Activated naive CD8-positive, alpha-beta T cell treated with anti-CD3 and anti-CD28 coated beads for 36 hours (primary cell): ENCODE results near the gene BET1L. TPM values are rescaled to one million over a fixed set of nuclear protein-coding genes. Genes with fewer than 3 reads are reported as not detected.
"Not testable (repeated sequence)": the region's sequence is repeated elsewhere in the genome, so short reads cannot be mapped to it uniquely, and the experiment has no call there.

Experiments used
- DNase-seq: peaks from one replicate; pipeline ENCODE4 v3.0.0; 2021
- H3K27ac Mint-ChIP-seq: one replicate; pipeline ENCODE4 v1.8.0; 2022; ENCODE audit warnings: mild to moderate bottlenecking, moderate library complexity, mixed read lengths
- H3K27me3 Mint-ChIP-seq: one replicate; pipeline ENCODE4 v1.8.0; 2022; ENCODE audit warnings: mild to moderate bottlenecking, mixed read lengths
- H3K36me3 Mint-ChIP-seq: one replicate; pipeline ENCODE4 v1.8.0; 2021; ENCODE audit warnings: mild to moderate bottlenecking, mixed read lengths
- H3K4me1 Mint-ChIP-seq: one replicate; pipeline ENCODE4 v1.8.0; 2021; ENCODE audit warnings: mixed read lengths
- H3K4me3 Mint-ChIP-seq: one replicate; pipeline ENCODE4 v1.8.0; 2022; ENCODE audit warnings: mild to moderate bottlenecking, moderate library complexity, mixed read lengths
- H3K9me3 Mint-ChIP-seq: one replicate; pipeline ENCODE4 v1.8.0; 2022; ENCODE audit warnings: mixed read lengths
- total RNA-seq, 2 experiments: library from RNA; stranded (reverse); gene quantifications; one replicate each; pipeline ENCODE4 v1.2.3, GENCODE V29; 2021

The BET1L gene
- total RNA-seq, 2 experiments from 2014 or later = 44.0 to 45.5 TPM

DNA sequence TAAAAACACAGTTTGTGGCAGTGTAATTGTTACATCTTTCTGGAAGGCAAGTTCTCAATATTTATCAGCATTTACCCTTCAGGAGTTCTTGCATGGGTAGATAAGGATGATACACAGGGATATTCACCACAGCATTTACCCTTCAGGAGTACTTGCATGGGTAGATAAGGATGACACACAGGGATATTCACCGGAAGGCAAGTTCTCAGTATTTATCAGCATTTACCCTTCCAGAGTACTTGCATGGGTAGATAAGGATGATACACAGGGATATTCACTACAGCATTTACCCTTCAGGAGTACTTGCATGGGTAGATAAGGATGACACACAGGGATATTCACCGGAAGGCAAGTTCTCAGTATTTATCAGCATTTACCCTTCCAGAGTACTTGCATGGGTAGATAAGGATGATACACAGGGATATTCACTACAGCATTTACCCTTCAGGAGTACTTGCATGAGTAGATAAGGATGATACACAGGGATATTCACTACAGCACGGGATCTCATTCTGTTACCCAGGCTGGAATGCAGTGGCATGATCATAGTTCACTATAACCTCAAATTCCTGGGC lies 13.5 kb upstream of the BET1L start:
- DNase-seq, H3K27me3 Mint-ChIP-seq: not testable (repeated sequence)

DNA sequence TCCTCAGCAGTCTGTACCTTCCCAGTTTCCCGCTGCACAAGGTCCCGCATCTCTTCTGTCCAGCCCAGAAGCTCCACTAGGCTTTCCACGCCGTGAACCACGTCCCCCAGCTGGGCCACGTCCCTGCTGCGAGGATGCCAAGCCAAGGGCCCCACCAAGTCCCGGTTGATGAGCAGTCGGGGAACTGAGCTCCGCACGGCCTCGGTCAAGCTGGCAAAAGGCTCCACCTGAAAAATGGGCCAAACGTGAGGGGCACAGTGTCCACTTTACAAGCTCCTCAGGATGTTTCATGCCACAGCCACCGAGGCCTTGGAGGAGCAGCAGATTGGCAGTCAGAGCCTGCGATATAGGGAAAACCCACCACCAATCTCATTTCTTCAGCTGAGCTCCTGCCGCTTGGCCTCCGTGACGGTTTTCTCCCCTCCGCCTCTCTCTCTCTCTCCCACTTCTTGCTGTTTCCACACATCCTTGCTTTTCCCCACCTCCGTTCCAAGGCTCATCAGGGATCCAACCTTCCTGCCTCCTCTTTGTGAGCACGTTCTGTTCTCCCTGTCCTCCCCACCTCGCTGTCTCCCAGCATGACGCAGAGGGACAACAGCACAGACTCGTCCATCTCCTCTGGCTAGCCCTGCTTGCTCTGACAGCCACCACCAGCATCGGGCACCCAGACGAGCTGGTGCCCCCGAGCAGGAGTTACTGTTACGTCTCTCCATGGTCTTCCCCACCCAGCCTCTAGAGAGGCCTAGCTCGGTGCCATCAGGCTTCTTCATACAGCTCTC lies 11.8 kb upstream of the BET1L start:
- Mint-ChIP-seq H3K9me3 (no peaks in the 10 kb centered on the region), H3K36me3 (peaks cover 8% of the 10 kb centered on the region), H3K27ac (no peak overlapping the region), H3K4me1 (peaks cover 5% of the 10 kb centered on the region), H3K4me3 (no peak overlapping the region), H3K27me3 (no peaks in the 10 kb centered on the region)
- no peak for DNase-seq

More for the DNA sequence above, 13.5 kb upstream of the BET1L start:
- not testable (repeated sequence) for H3K4me3 Mint-ChIP-seq, H3K36me3 Mint-ChIP-seq, H3K27ac Mint-ChIP-seq, H3K9me3 Mint-ChIP-seq, H3K4me1 Mint-ChIP-seq

DNA sequence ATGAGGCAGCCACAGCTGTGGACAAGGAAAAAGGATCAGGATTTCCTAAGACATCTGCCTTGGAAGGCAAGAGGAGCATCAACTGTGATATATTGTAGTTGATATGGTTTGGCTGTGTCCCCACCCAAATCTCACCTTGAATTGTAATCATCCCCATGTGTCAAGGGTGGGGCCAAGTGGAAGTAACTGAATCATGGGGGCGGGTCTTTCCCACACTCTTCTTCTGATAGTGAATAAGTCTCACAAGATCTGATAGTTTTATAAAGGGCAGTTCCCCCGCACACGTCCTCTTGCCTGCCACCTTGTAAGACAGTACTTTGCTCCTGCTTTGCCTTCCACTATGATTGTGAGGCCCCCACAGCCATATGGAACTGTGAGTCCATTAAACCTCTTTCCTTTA lies 10.5 kb upstream of the BET1L start:
- Mint-ChIP-seq H3K4me3 (no peak overlapping the region), H3K27ac (no peak overlapping the region)

DNA sequence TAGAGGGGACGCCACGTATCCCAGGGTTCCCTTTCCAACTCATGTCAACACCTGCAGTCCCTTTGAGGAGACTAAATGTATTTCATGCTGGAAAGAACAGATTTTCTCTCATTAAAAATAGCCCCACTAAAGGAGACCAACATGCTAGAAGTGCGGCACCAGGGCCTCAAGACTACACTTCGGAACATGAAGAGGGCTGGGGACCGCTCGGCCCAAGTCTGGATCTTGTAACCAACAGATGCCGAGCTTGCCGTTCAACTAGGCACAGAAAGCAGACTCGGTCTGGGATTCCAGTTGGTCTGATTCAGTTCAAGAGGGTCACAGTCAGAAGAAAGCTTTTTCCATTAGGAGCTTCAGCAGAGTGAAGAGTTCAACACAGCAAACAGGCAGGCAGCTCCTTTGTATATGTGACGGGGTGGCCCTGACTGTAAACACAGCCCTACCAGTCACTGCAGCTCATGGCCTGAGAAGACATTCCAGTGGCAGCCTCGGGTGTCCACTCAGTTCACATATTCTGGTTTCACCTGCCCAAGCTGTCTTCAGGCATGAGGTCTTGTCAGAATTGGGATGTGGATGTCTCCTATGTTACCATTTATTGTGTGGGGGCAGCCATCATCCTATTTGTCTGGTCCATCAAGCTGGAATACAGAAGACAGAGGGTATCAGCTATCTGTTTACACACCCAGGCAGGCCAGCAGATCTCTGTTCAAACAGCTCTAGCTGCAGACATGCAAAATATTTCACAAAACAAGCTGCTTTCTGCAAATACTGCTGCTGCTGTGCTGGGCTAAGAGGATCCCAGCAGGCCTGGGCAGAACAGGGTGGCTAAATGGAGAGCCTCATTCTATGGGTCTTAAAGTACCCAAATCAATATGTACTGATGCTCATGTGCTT lies 9.1 kb upstream of the BET1L start:
- H3K4me3 Mint-ChIP-seq = no peak overlapping the region
- H3K9me3 Mint-ChIP-seq = no peaks in the 10 kb centered on the region
- no peak for DNase-seq
- peaks cover 16% of the 10 kb centered on the region for H3K36me3 Mint-ChIP-seq
- no peaks in the 10 kb centered on the region for H3K27me3 Mint-ChIP-seq
- H3K4me1 Mint-ChIP-seq = peaks cover 8% of the 10 kb centered on the region
- peak overlapping the region; percentile 53 for H3K27ac Mint-ChIP-seq

More for the DNA sequence above, 10.5 kb upstream of the BET1L start:
- peaks cover 5% of the 10 kb centered on the region for H3K4me1 Mint-ChIP-seq
- peaks cover 13% of the 10 kb centered on the region for H3K36me3 Mint-ChIP-seq
- H3K27me3 Mint-ChIP-seq = no peaks in the 10 kb centered on the region
- no peak for DNase-seq
- H3K9me3 Mint-ChIP-seq = no peaks in the 10 kb centered on the region

DNA sequence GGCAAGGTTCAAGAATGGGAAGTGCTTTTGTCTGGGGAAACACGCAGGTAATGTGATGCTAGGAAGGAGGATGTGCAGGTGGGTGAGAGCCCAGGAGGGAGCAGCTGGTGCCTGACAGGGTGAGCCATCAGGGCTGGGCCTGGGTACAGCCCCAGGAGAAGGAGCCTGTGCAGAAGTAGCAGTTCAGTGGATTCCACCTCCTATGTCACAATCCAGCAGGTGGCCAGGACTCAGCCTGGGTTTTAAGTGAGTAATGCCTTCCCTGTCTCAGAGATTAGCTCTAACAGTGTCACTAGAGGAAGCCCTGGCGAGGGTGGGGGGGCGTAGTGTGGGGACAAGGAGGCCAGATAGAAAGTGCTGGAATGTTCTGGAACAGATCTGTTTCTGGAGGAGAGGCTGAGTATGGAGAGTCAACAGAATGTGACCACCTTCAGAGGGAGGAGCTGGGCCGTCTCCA lies 8.4 kb upstream of the BET1L start:
- no peaks in the 10 kb centered on the region for H3K9me3 Mint-ChIP-seq
- no peak overlapping the region for H3K4me3 Mint-ChIP-seq
- peak overlapping the region; percentile 9 for H3K27ac Mint-ChIP-seq
- no peaks in the 10 kb centered on the region for H3K27me3 Mint-ChIP-seq
- peaks cover 19% of the 10 kb centered on the region for H3K36me3 Mint-ChIP-seq
- DNase-seq = no peak
- H3K4me1 Mint-ChIP-seq = peaks cover 8% of the 10 kb centered on the region

DNA sequence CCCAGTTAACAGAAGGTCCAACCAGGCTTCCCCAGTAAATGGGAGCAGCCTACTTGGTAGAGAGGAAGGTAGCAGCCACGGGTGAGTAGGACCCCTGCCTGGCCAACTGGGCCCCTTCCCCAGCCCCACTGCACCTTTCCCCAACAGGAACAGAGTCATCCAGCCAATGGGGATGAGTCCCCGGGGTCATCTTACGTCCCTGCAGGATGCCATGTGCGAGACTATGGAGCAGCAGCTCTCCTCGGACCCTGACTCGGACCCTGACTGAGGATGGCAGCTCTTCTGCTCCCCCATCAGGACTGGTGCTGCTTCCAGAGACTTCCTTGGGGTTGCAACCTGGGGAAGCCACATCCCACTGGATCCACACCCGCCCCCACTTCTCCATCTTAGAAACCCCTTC lies 6.9 kb upstream of the BET1L start:
- Mint-ChIP-seq H3K4me3 (no peak overlapping the region), H3K27me3 (no peaks in the 10 kb centered on the region), H3K4me1 (peaks cover 20% of the 10 kb centered on the region), H3K36me3 (peaks cover 28% of the 10 kb centered on the region), H3K9me3 (no peaks in the 10 kb centered on the region), H3K27ac (peak overlapping the region; percentile 71)
- no peak for DNase-seq

DNA sequence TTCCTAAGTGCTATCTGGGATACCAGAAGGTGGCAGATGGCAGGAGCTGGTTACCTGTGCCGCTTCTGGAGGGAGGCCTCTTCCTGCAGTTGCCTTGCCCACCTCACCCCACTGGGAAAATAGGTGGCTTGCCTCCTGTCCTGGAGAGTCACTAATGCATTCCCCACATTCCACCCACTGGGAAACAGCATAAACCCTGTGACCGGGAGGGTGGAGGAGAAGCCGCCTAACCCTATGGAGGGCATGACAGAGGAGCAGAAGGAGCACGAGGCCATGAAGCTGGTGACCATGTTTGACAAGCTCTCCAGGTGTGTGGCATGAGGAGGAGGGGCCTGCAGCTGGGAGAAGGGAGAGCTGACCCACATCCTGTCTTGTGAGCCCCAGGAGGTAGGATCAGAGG lies 5.9 kb upstream of the BET1L start:
- no peak for DNase-seq
- no peaks in the 10 kb centered on the region for H3K27me3 Mint-ChIP-seq
- H3K9me3 Mint-ChIP-seq = no peaks in the 10 kb centered on the region
- peaks cover 31% of the 10 kb centered on the region for H3K36me3 Mint-ChIP-seq
- no peak overlapping the region for H3K27ac Mint-ChIP-seq
- no peak overlapping the region for H3K4me3 Mint-ChIP-seq
- peaks cover 20% of the 10 kb centered on the region for H3K4me1 Mint-ChIP-seq

DNA sequence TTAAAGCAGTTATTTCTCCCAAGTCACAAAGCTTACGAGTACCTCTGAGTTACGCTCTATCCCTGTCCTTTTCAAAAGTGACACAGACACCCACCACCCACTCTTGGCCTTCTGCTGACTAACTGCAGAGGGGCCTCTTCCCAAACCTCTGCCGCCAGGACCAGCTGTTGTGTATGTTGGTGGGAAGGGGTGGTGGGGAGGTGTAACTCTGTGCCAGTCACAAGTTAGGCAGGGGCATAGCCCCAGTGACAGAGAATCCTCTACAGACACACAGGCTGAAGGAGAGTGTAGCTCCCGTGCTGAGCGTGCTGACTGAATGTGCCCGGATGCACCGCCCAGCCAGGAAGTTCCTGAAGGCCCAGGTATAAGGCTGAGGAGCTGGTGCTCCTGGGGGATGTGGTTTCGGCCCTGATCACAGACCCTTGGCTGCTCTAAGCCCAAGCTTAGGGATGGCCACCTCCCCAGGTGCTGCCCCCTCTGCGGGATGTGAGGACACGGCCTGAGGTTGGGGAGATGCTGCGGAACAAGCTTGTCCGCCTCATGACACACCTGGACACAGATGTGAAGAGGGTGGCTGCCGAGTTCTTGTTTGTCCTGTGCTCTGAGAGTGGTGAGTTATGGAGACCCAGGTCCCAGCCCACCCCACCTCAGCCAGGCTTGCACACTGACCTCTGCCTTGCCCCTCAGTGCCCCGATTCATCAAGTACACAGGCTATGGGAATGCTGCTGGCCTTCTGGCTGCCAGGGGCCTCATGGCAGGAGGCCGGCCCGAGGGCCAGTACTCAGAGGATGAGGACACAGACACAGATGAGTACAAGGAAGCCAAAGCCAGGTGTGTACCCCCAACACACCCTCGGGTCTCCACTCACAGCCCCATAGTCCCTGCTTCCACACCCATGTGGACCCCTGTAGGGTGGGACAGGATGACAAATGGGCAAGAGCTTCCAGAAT lies 5.2 kb upstream of the BET1L start:
- Mint-ChIP-seq H3K27ac (no peak overlapping the region), H3K36me3 (peaks cover 31% of the 10 kb centered on the region)

DNA sequence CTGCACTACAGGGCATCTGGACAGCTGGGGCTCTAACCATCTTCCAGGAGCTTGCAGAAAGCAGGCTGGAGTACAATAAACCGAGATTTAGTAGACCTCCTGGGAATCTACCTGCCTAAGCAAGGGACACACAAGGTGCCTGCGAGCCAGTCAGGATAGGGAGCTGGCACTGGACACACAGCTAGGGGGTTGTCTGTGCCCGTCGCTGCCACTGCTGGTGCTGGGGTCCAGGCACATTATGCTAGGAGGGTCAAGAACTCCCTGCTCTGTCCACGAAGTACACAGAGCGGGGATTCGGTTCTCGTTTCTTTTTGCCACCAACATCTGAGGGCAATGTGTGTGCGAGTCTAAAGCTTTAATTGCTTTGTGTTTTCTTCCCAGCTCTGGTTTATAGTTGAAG lies 4.5 kb upstream of the BET1L start:
- H3K27me3 Mint-ChIP-seq = no peaks in the 10 kb centered on the region
- H3K4me1 Mint-ChIP-seq = peaks cover 15% of the 10 kb centered on the region
- H3K4me3 Mint-ChIP-seq = no peak overlapping the region
- no peak overlapping the region for H3K27ac Mint-ChIP-seq
- no peaks in the 10 kb centered on the region for H3K9me3 Mint-ChIP-seq
- peaks cover 33% of the 10 kb centered on the region for H3K36me3 Mint-ChIP-seq
- no peak for DNase-seq

More for the DNA sequence above, 5.2 kb upstream of the BET1L start:
- Mint-ChIP-seq H3K4me1 (peaks cover 15% of the 10 kb centered on the region), H3K9me3 (no peaks in the 10 kb centered on the region), H3K27me3 (no peaks in the 10 kb centered on the region), H3K4me3 (no peak overlapping the region)
- DNase-seq = no peak

DNA sequence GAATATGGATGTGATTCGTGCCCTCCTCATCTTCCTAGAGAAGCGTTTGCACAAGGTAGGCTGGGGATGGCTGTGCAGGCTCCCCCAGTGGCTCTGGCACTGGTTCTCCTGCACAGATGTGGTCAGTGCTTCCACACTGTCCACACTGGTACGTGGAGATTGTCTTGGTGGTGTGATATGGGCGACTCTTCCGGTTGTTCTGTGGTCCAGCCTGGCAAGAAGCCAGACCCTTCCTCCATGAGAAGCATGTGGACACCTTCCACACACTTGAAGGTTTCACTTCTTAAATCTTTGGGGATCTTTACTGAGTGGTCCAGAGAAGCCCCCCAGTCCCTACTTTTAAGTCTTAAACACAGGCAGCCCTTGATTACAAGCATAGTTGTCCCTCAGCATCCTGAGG lies 4.1 kb upstream of the BET1L start:
- Mint-ChIP-seq H3K36me3 (peaks cover 36% of the 10 kb centered on the region), H3K27ac (peak overlapping the region; percentile 58), H3K27me3 (no peaks in the 10 kb centered on the region), H3K9me3 (no peaks in the 10 kb centered on the region), H3K4me3 (no peak overlapping the region), H3K4me1 (peaks cover 15% of the 10 kb centered on the region)
- DNase-seq = no peak

DNA sequence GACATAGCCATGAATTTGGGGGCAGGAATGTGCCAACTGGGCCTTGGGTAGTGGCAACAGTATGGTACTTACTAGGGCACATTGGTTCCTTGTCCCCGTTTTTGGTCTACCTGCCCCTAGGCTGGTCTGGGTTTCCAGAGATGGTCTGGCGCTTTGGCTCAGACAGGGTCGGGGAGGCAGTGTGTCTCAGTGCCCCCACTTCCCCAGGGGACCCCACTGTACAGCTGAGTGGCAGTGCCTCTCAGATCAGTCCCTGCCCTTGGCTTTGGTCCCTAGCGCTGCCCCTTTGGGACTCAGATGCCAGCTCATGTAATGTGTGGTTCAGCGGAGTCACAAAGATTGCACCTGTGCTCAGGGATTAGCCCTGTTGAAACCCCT lies 3.6 kb upstream of the BET1L start:
- DNase-seq = no peak
- Mint-ChIP-seq H3K36me3 (peaks cover 41% of the 10 kb centered on the region), H3K4me1 (peaks cover 20% of the 10 kb centered on the region), H3K9me3 (no peaks in the 10 kb centered on the region), H3K27ac (peak overlapping the region; percentile 58), H3K4me3 (no peak overlapping the region), H3K27me3 (no peaks in the 10 kb centered on the region)

DNA sequence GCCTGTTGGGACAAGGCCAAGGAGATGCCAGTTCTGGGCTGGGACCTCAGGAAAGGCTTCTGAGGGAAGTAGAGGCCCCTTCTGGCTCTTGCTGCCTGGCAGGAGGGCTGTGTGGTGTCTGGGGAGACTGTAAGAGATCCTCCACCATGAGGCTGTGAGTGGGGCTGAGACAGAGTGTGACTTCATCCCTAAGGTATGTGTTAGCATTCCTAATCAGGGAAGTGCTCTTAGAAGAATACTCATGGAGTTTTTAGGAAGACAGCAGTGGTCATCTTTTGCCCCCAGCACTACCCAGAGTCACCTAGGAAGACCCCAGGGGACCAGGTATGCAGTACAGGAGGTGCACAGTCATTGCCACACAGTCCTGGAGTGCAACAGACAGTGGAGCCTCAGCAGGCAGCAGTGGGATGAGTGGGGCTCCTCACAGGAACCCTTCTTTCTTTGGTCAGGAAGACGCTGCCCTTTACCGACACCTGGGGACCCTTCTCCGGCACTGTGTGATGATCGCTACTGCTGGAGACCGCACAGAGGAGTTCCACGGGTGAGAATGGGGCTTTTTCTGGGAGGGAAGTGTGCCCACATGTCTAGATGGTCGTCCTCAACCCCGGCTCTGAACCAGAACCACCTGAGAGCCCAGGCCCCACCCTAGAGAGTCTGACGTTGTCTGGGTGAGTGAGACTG lies 3.1 kb upstream of the BET1L start:
- Mint-ChIP-seq H3K4me1 (peaks cover 23% of the 10 kb centered on the region), H3K36me3 (peaks cover 44% of the 10 kb centered on the region), H3K9me3 (no peaks in the 10 kb centered on the region), H3K27me3 (no peaks in the 10 kb centered on the region), H3K4me3 (peak overlapping the region; percentile 99), H3K27ac (peak overlapping the region; percentile 72)
- no peak for DNase-seq

DNA sequence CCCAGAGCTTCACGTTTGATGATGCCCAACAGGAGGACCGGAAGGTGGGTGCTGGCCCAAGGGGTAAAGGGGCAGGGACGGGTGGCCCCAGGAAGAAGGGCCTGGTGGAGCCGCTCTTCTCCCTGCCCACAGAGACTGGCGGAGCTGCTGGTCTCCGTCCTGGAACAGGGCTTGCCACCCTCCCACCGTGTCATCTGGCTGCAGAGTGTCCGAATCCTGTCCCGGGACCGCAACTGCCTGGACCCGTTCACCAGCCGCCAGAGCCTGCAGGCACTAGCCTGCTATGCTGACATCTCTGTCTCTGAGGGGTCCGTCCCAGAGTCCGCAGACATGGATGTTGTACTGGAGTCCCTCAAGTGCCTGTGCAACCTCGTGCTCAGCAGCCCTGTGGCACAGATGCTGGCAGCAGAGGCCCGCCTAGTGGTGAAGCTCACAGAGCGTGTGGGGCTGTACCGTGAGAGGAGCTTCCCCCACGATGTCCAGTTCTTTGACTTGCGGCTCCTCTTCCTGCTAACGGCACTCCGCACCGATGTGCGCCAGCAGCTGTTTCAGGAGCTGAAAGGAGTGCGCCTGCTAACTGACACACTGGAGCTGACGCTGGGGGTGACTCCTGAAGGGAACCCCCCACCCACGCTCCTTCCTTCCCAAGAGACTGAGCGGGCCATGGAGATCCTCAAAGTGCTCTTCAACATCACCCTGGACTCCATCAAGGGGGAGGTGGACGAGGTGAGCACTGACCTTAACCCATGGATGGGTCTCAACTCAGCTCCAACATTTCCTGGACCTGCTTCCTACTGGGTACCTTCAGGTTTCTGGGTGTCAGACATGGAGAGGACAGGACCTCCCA lies 2.3 kb upstream of the BET1L start:
- peaks cover 39% of the 10 kb centered on the region for H3K36me3 Mint-ChIP-seq

More for the DNA sequence above, 2.3 kb upstream of the BET1L start:
- Mint-ChIP-seq H3K4me3 (peak overlapping the region; percentile 99), H3K9me3 (no peaks in the 10 kb centered on the region), H3K27me3 (no peaks in the 10 kb centered on the region), H3K4me1 (peaks cover 28% of the 10 kb centered on the region), H3K27ac (peak overlapping the region; percentile 100)
- DNase-seq = no peak
